ENCODE results near the gene PCDHGA6.
A peak's percentile ranks its signal among the peaks of the same experiment; 100 is the strongest.
"Not testable (repeated sequence)": the region's sequence is repeated elsewhere in the genome, so short reads cannot be mapped to it uniquely, and the experiment has no call there.

The PCDHGA6 gene

DNA sequence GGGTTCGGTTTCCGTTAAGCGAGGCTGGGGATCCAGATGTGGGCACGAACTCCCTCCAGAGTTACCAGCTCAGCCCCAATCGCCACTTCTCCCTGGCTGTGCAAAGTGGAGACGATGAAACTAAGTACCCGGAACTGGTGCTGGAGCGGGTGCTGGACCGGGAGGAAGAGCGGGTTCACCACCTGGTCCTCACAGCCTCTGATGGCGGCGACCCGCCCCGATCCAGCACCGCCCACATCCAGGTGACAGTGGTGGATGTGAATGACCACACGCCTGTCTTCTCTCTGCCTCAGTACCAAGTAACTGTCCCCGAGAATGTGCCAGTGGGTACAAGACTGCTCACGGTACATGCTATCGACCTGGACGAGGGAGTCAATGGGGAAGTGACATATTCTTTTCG, 9.7 kb downstream of the PCDHGA6 start:
- Histone ChIP-seq H3K4me3 (ENCODE audit: low read depth, low read length) (no peak overlapping the region), H3K36me3 (ENCODE audit: insufficient read depth, low read length) (no peaks in the 10 kb centered on the region), H3K27ac (ENCODE audit: low read depth, low read length) (no peak overlapping the region), H3K4me1 (ENCODE audit: control insufficient read depth, insufficient read depth, low read length, unreplicated experiment) (no peaks in the 10 kb centered on the region), H3K27me3 (ENCODE audit: insufficient read depth, low read length) (peaks cover 83% of the 10 kb centered on the region), H3K79me2 (ENCODE audit: control insufficient read depth, insufficient read depth, low read length, unreplicated experiment) (no peaks in the 10 kb centered on the region), H2AFZ (ENCODE audit: low read length, unreplicated experiment) (no peak overlapping the region)

DNA sequence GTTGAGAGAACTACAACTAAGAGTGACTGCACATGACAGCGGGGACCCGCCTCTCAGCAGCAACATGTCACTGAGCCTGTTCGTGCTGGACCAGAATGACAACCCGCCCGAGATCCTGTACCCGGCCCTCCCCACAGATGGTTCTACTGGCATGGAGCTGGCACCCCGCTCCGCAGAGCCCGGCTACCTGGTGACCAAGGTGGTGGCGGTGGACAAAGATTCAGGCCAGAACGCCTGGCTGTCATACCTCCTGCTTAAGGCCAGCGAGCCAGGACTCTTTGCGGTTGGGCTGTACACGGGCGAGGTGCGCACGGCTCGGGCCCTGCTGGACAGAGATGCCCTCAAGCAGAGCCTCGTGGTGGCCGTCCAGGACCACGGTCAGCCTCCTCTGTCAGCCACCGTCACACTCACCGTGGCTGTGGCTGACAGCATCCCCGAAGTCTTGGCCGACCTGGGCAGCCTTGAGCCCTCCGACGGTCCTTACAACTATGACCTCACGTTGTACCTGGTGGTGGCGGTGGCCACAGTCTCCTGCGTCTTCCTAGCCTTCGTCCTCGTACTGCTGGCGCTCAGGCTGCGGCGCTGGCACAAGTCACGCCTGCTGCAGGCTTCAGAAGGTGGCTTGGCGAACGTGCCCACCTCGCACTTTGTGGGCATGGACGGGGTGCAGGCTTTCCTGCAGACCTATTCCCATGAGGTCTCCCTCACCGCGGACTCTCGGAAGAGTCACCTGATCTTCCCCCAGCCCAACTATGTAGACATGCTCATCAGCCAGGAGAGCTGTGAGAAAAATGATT, 11.0 kb downstream of the PCDHGA6 start:
- H2AFZ ChIP-seq (ENCODE audit: low read length, unreplicated experiment), result no peak overlapping the region
- peaks cover 84% of the 10 kb centered on the region for H3K27me3 ChIP-seq (ENCODE audit: insufficient read depth, low read length)
- no peaks in the 10 kb centered on the region for H3K79me2 ChIP-seq (ENCODE audit: control insufficient read depth, insufficient read depth, low read length, unreplicated experiment)
- no peak overlapping the region for H3K27ac ChIP-seq (ENCODE audit: low read depth, low read length)
- H3K4me1 ChIP-seq (ENCODE audit: control insufficient read depth, insufficient read depth, low read length, unreplicated experiment), result no peaks in the 10 kb centered on the region
- H3K36me3 ChIP-seq (ENCODE audit: insufficient read depth, low read length), result no peaks in the 10 kb centered on the region
- H3K4me3 ChIP-seq (ENCODE audit: low read depth, low read length), result no peak overlapping the region

DNA sequence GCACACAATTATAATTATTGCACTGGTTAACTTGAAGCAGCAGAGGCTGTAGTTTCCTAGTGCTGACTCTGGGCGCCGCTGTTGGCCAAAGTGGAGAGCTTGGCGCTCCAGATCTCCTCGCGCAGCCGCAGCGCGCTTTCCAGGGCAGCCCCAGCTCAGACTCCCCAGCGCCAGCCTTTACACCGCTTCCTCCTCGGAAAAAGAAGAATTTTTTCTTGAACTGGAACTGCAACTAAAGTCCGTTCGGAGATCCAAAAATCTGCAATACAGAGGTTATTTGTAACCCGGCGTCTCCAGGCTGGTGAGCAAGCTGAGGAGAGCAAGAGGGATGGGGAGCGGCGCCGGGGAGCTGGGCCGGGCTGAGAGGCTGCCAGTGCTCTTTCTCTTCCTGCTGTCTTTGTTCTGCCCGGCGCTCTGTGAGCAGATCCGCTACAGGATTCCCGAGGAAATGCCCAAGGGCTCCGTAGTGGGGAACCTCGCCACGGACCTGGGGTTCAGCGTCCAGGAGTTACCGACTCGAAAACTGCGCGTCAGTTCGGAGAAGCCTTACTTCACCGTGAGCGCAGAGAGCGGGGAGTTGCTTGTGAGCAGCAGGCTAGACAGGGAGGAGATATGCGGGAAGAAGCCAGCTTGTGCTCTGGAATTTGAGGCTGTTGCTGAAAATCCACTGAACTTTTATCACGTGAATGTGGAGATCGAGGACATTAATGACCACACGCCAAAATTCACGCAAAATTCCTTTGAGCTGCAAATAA, 14.0 kb downstream of the PCDHGA6 start, which contains the start of gene PCDHGB4:
Gene PCDHGB4 (plus strand): TSS at position 142 of the 755 bp plus-strand sequence. CDS start 187 bp downstream, at position 329.
- H3K4me3 ChIP-seq (ENCODE audit: low read depth, low read length), result peak within 1 kb of the TSS; percentile 56
- not testable (repeated sequence) for H3K36me3 ChIP-seq (ENCODE audit: insufficient read depth, low read length); H3K27ac ChIP-seq (ENCODE audit: low read depth, low read length); H2AFZ ChIP-seq (ENCODE audit: low read length, unreplicated experiment); H3K4me1 ChIP-seq (ENCODE audit: control insufficient read depth, insufficient read depth, low read length, unreplicated experiment); H3K79me2 ChIP-seq (ENCODE audit: control insufficient read depth, insufficient read depth, low read length, unreplicated experiment)
- peaks cover 88% of the 10 kb centered on the region for H3K27me3 ChIP-seq (ENCODE audit: insufficient read depth, low read length)

DNA sequence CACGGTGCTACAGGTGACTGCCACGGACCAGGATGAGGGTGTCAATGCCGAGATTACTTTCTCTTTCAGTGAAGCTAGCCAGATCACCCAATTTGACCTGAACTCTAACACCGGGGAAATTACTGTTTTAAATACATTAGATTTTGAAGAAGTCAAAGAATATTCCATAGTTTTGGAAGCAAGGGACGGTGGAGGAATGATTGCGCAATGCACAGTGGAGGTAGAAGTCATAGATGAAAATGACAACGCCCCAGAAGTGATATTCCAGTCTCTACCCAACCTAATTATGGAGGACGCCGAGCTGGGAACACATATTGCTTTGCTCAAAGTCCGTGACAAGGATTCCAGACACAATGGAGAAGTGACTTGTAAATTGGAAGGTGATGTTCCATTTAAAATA, 15.0 kb downstream of the PCDHGA6 start:
- Histone ChIP-seq H3K36me3 (ENCODE audit: insufficient read depth, low read length) (no peaks in the 10 kb centered on the region), H2AFZ (ENCODE audit: low read length, unreplicated experiment) (no peak overlapping the region), H3K4me3 (ENCODE audit: low read depth, low read length) (peak overlapping the region; percentile 36; the same call in 1 of the 2 replicates), H3K79me2 (ENCODE audit: control insufficient read depth, insufficient read depth, low read length, unreplicated experiment) (no peaks in the 10 kb centered on the region), H3K27ac (ENCODE audit: low read depth, low read length) (no peak overlapping the region), H3K27me3 (ENCODE audit: insufficient read depth, low read length) (peaks cover 88% of the 10 kb centered on the region), H3K4me1 (ENCODE audit: control insufficient read depth, insufficient read depth, low read length, unreplicated experiment) (no peaks in the 10 kb centered on the region)

DNA sequence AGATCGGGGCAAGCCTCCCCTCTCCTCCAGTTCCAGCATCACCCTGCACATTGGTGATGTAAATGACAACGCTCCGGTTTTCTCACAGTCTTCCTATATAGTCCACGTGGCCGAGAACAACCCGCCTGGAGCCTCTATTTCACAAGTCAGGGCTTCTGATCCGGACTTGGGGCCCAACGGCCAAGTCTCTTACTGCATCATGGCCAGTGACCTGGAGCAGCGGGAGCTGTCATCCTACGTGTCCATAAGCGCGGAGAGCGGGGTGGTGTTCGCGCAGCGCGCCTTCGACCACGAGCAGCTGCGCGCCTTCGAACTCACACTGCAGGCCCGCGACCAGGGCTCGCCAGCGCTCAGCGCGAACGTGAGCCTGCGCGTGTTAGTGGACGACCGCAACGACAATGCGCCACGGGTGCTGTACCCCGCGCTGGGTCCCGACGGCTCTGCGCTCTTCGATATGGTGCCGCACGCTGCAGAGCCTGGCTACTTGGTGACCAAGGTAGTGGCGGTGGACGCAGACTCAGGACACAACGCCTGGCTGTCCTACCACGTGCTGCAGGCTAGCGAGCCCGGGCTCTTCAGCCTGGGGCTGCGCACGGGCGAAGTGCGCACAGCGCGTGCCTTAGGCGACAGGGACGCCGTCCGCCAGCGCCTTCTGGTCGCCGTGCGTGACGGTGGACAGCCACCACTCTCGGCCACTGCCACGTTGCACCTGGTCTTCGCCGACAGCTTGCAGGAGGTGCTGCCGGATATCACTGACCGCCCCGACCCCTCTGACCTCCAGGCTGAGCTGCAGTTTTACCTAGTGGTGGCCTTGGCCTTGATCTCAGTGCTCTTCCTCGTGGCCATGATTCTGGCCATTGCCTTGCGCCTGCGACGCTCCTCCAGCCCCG, 15.7 kb downstream of the PCDHGA6 start:
- Histone ChIP-seq H3K27ac (ENCODE audit: low read depth, low read length) (no peak overlapping the region), H3K27me3 (ENCODE audit: insufficient read depth, low read length) (peaks cover 87% of the 10 kb centered on the region), H3K4me1 (ENCODE audit: control insufficient read depth, insufficient read depth, low read length, unreplicated experiment) (no peaks in the 10 kb centered on the region), H3K36me3 (ENCODE audit: insufficient read depth, low read length) (no peaks in the 10 kb centered on the region), H2AFZ (ENCODE audit: low read length, unreplicated experiment) (no peak overlapping the region), H3K79me2 (ENCODE audit: control insufficient read depth, insufficient read depth, low read length, unreplicated experiment) (no peaks in the 10 kb centered on the region), H3K4me3 (ENCODE audit: low read depth, low read length) (no peak overlapping the region)

DNA sequence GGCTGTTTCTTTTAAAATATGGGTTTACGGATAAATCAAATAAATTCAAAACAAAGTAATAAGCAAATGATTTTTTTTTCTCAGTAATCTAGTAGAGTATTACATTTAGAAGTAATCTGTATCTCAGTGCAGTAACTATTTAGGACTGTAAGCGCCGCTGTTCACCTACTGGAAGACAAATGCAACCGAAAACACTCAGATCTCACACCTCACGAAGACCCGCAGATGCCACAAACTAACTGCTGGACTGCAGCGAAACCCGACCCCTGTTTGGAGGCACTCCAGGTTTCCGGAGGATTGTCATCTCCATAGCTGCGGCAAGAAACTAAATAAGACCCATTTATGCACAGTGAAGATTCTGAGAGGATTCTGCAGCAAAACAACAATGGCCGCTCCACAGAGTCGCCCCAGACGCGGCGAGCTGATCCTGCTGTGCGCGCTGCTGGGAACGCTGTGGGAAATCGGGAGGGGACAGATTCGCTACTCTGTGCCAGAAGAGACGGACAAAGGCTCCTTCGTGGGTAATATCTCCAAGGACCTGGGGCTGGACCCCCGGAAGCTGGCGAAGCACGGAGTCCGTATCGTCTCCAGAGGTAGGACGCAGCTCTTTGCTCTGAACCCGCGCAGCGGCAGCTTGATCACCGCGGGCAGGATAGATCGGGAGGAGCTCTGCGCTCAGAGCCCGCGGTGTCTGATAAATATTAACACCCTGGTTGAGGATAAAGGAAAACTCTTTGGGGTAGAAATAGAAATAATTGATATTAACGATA, 18.9 kb downstream of the PCDHGA6 start, which contains the start of gene PCDHGA8:
Gene PCDHGA8 (plus strand): TSS at position 205 of the 770 bp plus-strand sequence. CDS start 181 bp downstream, at position 386.
- no peaks in the 10 kb centered on the region for H3K36me3 ChIP-seq (ENCODE audit: insufficient read depth, low read length)
- H3K4me1 ChIP-seq (ENCODE audit: control insufficient read depth, insufficient read depth, low read length, unreplicated experiment), result no peaks in the 10 kb centered on the region
- H3K27ac ChIP-seq (ENCODE audit: low read depth, low read length), result no peak within 1 kb of the TSS
- H3K4me3 ChIP-seq (ENCODE audit: low read depth, low read length), result peak within 1 kb of the TSS; percentile 67
- no peaks in the 10 kb centered on the region for H3K79me2 ChIP-seq (ENCODE audit: control insufficient read depth, insufficient read depth, low read length, unreplicated experiment)
- H2AFZ ChIP-seq (ENCODE audit: low read length, unreplicated experiment), result no peak within 1 kb of the TSS
- peaks cover 82% of the 10 kb centered on the region for H3K27me3 ChIP-seq (ENCODE audit: insufficient read depth, low read length)

DNA sequence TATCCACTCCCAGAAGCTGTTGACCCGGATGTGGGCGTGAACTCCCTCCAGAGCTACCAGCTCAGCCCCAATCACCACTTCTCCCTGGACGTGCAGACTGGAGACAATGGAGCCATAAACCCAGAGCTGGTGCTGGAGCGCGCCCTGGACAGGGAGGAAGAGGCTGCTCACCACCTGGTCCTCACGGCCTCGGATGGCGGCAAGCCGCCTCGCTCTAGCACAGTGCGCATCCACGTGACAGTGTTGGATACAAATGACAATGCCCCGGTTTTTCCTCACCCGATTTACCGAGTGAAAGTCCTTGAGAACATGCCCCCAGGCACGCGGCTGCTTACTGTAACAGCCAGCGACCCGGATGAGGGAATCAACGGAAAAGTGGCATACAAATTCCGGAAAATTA, 19.6 kb downstream of the PCDHGA6 start:
- peak overlapping the region; percentile 67; the same call in 1 of the 2 replicates for H3K4me3 ChIP-seq (ENCODE audit: low read depth, low read length)
- H3K27me3 ChIP-seq (ENCODE audit: insufficient read depth, low read length), result peaks cover 81% of the 10 kb centered on the region
- H2AFZ ChIP-seq (ENCODE audit: low read length, unreplicated experiment), result no peak overlapping the region
- no peaks in the 10 kb centered on the region for H3K36me3 ChIP-seq (ENCODE audit: insufficient read depth, low read length)
- H3K79me2 ChIP-seq (ENCODE audit: control insufficient read depth, insufficient read depth, low read length, unreplicated experiment), result no peaks in the 10 kb centered on the region
- no peaks in the 10 kb centered on the region for H3K4me1 ChIP-seq (ENCODE audit: control insufficient read depth, insufficient read depth, low read length, unreplicated experiment)
- no peak overlapping the region for H3K27ac ChIP-seq (ENCODE audit: low read depth, low read length)

DNA sequence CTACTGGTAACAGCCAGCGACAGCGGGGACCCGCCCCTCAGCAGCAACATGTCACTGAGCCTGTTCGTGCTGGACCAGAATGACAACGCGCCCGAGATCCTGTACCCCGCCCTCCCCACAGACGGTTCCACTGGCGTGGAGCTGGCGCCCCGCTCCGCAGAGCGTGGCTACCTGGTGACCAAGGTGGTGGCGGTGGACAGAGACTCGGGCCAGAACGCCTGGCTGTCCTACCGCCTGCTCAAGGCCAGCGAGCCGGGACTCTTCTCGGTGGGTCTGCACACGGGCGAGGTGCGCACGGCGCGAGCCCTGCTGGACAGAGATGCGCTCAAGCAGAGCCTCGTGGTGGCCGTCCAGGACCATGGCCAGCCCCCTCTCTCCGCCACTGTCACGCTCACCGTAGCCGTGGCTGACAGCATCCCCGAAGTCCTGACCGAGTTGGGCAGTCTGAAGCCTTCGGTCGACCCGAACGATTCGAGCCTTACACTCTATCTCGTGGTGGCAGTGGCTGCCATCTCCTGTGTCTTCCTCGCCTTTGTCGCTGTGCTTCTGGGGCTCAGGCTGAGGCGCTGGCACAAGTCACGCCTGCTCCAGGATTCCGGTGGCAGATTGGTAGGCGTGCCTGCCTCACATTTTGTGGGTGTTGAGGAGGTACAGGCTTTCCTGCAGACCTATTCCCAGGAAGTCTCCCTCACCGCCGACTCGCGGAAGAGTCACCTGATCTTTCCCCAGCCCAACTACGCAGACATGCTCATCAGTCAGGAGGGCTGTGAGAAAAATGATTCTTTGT, 20.9 kb downstream of the PCDHGA6 start:
- H2AFZ ChIP-seq (ENCODE audit: low read length, unreplicated experiment); H3K36me3 ChIP-seq (ENCODE audit: insufficient read depth, low read length); H3K4me3 ChIP-seq (ENCODE audit: low read depth, low read length); H3K4me1 ChIP-seq (ENCODE audit: control insufficient read depth, insufficient read depth, low read length, unreplicated experiment); H3K27ac ChIP-seq (ENCODE audit: low read depth, low read length); H3K79me2 ChIP-seq (ENCODE audit: control insufficient read depth, insufficient read depth, low read length, unreplicated experiment): not testable (repeated sequence)
- H3K27me3 ChIP-seq (ENCODE audit: insufficient read depth, low read length), result peaks cover 80% of the 10 kb centered on the region

DNA sequence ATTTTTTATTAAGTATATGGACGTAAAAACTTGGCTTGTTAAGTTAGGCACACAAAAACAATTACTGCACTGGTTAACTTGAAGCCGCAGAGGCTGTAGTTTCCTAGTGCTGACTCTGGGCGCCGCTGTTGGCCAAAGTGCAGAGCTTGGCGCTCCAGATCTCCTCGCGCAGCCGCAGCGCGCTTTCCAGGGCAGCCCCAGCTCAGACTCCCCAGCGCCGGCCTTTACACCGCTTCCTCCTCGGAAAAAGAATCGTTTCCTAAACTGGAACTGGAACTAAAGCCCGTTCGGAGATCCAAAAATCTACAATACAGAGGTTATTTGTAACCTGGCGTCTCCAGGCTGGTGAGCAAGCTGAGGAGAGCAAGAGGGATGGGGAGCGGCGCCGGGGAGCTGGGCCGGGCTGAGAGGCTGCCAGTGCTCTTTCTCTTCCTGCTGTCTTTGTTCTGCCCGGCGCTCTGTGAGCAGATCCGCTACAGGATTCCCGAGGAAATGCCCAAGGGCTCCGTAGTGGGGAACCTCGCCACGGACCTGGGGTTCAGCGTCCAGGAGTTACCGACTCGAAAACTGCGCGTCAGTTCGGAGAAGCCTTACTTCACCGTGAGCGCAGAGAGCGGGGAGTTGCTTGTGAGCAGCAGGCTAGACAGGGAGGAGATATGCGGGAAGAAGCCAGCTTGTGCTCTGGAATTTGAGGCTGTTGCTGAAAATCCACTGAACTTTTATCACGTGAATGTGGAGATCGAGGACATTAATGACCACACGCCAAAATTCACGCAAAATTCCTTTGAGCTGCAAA, 24.3 kb downstream of the PCDHGA6 start, which contains the start of gene PCDHGB5:
Gene PCDHGB5 (plus strand): TSS at position 192 of the 796 bp plus-strand sequence. CDS start 181 bp downstream, at position 373.
- H3K79me2 ChIP-seq (ENCODE audit: control insufficient read depth, insufficient read depth, low read length, unreplicated experiment); H3K27ac ChIP-seq (ENCODE audit: low read depth, low read length); H3K4me1 ChIP-seq (ENCODE audit: control insufficient read depth, insufficient read depth, low read length, unreplicated experiment); H3K36me3 ChIP-seq (ENCODE audit: insufficient read depth, low read length): not testable (repeated sequence)
- peak within 1 kb of the TSS; percentile 76 for H3K4me3 ChIP-seq (ENCODE audit: low read depth, low read length)
- peak within 1 kb of the TSS; percentile 45 for H2AFZ ChIP-seq (ENCODE audit: low read length, unreplicated experiment)
- H3K27me3 ChIP-seq (ENCODE audit: insufficient read depth, low read length), result peaks cover 79% of the 10 kb centered on the region
